ENCODE results near the gene CLEC6A. TPM values are rescaled to one million over a fixed set of nuclear protein-coding genes. Genes with fewer than 3 reads are reported as not detected.
"Not testable (repeated sequence)": the region's sequence is repeated elsewhere in the genome, so short reads cannot be mapped to it uniquely, and the experiment has no call there.

The CLEC6A gene
- total RNA-seq: not detected

DNA sequence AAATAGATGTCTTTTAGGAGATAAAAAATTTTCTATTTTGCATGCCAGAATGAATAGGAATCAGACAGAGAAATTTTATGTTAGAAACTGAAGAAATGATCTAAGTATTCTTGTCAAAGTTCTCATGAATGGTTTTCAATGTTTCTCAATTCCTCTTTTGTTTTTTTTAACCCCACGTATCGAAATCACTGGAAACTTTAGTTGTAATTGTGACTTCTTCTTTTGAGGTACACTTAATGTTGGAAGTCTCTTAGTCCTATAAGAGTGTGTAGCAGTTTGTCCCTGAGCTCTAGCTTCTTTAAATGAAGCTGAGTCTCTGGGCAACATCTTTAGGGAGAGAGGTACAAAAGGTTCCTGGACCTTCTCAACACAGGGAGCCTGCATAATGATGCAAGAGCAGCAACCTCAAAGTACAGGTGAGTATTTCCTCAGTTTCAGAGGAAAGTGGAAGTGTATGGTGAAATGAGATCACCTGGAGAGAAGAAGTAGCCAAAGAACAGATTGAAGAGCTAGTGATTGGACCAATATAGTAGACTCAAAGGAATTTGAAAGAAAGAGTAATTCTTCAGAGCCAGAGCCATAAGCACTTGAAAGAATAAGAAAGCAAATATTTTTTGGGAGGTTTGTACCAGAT, at the start of gene CLEC6A:
Gene CLEC6A (plus strand): TSS at position 236 of the 634 bp plus-strand sequence. CDS start 150 bp downstream, at position 386.
- no peaks in the 10 kb centered on the region for H3K27me3 ChIP-seq
- H3K9me3 ChIP-seq: no peaks in the 10 kb centered on the region
- no peak within 1 kb of the TSS for H3K4me3 ChIP-seq
- DNase-seq (ENCODE audit: low spot score in 2 of 2): no peak
- no peak within 1 kb of the TSS for H3K27ac ChIP-seq
- H3K4me1 ChIP-seq: no peaks in the 10 kb centered on the region
- TF ChIP-seq POLR2AphosphoS5 (IDR thresholded peaks at IDR 0.05) (no peak), EP300 (IDR thresholded peaks at IDR 0.05) (no peak), POLR2A (IDR thresholded peaks at IDR 0.05) (no peak)
- TF ChIP-seq, protein P1, sequence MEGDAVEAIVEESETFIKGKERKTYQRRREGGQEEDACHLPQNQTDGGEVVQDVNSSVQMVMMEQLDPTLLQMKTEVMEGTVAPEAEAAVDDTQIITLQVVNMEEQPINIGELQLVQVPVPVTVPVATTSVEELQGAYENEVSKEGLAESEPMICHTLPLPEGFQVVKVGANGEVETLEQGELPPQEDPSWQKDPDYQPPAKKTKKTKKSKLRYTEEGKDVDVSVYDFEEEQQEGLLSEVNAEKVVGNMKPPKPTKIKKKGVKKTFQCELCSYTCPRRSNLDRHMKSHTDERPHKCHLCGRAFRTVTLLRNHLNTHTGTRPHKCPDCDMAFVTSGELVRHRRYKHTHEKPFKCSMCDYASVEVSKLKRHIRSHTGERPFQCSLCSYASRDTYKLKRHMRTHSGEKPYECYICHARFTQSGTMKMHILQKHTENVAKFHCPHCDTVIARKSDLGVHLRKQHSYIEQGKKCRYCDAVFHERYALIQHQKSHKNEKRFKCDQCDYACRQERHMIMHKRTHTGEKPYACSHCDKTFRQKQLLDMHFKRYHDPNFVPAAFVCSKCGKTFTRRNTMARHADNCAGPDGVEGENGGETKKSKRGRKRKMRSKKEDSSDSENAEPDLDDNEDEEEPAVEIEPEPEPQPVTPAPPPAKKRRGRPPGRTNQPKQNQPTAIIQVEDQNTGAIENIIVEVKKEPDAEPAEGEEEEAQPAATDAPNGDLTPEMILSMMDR (IDR thresholded peaks at IDR 0.05): no peak
- no peaks in the 10 kb centered on the region for H3K36me3 ChIP-seq
- 76% methylated on average over 2 of the region's 2 CpGs for WGBS

- H3K4me1 ChIP-seq; H3K4me3 ChIP-seq; H3K36me3 ChIP-seq; H3K27me3 ChIP-seq; H3K27ac ChIP-seq; DNase-seq (ENCODE audit: low spot score in 2 of 2); H3K9me3 ChIP-seq: not testable (repeated sequence)
- WGBS: no CpG with 5 or more reads among the region's 6 CpGs
Measured at GRCh38 chr12:8419576-8419975, 36.2 kb upstream of the CLEC6A start.

- H3K27ac ChIP-seq: no peak overlapping the region
- TF ChIP-seq POLR2AphosphoS5 (IDR thresholded peaks at IDR 0.05) (no peak), POLR2A (IDR thresholded peaks at IDR 0.05) (no peak), EP300 (IDR thresholded peaks at IDR 0.05) (no peak)
- TF ChIP-seq, protein P1 (IDR thresholded peaks at IDR 0.05): no peak
Measured at GRCh38 chr12:8420506-8420905, 35.3 kb upstream of the CLEC6A start.

GRCh38 chr12:8444536-8445278, 11.1 kb upstream of the CLEC6A start:
- not testable (repeated sequence) for H3K36me3 ChIP-seq

More at GRCh38 chr12:8420506-8420905, 35.3 kb upstream of the CLEC6A start:
- Histone ChIP-seq H3K27me3 (no peaks in the 10 kb centered on the region), H3K4me1 (no peaks in the 10 kb centered on the region), H3K4me3 (no peak overlapping the region), H3K9me3 (no peaks in the 10 kb centered on the region), H3K36me3 (no peaks in the 10 kb centered on the region)
- no CpG with 5 or more reads among the region's 10 CpGs for WGBS
- no peak for DNase-seq (ENCODE audit: low spot score in 2 of 2)

GRCh38 chr12:8445731-8446130, 10.0 kb upstream of the CLEC6A start:
- 97% methylated on average over 2 of the region's 2 CpGs for WGBS
- Histone ChIP-seq H3K36me3 (no peaks in the 10 kb centered on the region), H3K4me1 (no peaks in the 10 kb centered on the region), H3K27me3 (no peaks in the 10 kb centered on the region), H3K27ac (no peak overlapping the region), H3K9me3 (no peaks in the 10 kb centered on the region), H3K4me3 (no peak overlapping the region)
- no peak for TF ChIP-seq POLR2A (IDR thresholded peaks at IDR 0.05)
- TF ChIP-seq EP300 (IDR thresholded peaks at IDR 0.05): no peak
- TF ChIP-seq, protein P1 (IDR thresholded peaks at IDR 0.05): no peak
- no peak for TF ChIP-seq POLR2AphosphoS5 (IDR thresholded peaks at IDR 0.05)
- DNase-seq (ENCODE audit: low spot score in 2 of 2): no peak

More at GRCh38 chr12:8444536-8445278, 11.1 kb upstream of the CLEC6A start:
- H3K27ac ChIP-seq; H3K9me3 ChIP-seq; H3K4me3 ChIP-seq; DNase-seq (ENCODE audit: low spot score in 2 of 2); H3K4me1 ChIP-seq; H3K27me3 ChIP-seq: not testable (repeated sequence)
- WGBS: 90% methylated on average over 19 of the region's 22 CpGs

DNA sequence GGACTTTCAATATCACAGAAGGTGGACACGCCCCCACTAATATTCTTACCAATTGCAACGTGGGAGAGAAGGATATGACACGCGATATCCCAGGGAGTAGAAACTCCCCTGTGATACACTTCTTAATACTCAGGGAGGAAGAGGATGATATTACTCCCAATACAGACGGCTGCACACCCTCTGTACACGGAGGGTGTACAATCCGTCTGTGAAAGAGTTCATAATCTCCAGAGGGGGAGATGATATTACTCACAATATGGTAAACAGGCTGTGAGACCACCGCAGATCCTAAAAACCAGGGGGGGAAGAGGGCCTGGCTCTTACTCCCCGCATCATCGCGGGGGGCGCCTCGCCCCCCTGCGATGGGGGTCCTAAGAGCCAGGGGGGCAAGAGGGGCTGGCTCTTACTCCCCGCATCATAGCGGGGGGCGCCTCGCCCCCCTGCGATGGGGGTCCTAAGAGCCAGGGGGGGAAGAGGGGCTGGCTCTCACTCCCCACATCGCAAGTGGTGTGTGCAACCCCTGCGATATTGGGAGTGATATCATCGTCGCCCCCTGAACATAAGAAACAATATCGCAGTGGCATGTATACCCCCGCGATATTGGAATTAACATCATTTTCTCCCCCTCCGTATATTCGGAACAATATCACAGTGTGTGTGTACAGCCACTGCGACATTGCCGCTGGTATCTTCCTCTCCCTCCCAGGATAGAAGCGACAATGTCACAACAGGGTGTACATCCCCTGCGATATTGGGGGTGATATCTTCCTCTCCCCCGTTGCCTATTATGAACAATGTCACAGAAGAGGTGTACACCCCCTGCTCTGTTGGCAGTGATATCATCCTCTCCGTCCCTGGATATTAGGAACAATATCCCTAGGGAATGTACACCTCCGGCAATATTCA, 8.9 kb upstream of the CLEC6A start:
- 83% methylated on average over 31 of the region's 35 CpGs for WGBS
- no peaks in the 10 kb centered on the region for H3K9me3 ChIP-seq
- no peaks in the 10 kb centered on the region for H3K4me1 ChIP-seq
- TF ChIP-seq, protein P1 (IDR thresholded peaks at IDR 0.05): no peak
- TF ChIP-seq EP300 (IDR thresholded peaks at IDR 0.05): no peak
- TF ChIP-seq POLR2AphosphoS5 (IDR thresholded peaks at IDR 0.05): no peak
- no peak for TF ChIP-seq POLR2A (IDR thresholded peaks at IDR 0.05)
- no peaks in the 10 kb centered on the region for H3K36me3 ChIP-seq
- H3K4me3 ChIP-seq: no peak overlapping the region
- H3K27ac ChIP-seq: no peak overlapping the region
- DNase-seq (ENCODE audit: low spot score in 2 of 2): no peak
- no peaks in the 10 kb centered on the region for H3K27me3 ChIP-seq
